ENCODE data around the gene IGLL1.
"Not testable (repeated sequence)": the region's sequence is repeated elsewhere in the genome, so short reads cannot be mapped to it uniquely, and the experiment has no call there.

The IGLL1 gene

DNA sequence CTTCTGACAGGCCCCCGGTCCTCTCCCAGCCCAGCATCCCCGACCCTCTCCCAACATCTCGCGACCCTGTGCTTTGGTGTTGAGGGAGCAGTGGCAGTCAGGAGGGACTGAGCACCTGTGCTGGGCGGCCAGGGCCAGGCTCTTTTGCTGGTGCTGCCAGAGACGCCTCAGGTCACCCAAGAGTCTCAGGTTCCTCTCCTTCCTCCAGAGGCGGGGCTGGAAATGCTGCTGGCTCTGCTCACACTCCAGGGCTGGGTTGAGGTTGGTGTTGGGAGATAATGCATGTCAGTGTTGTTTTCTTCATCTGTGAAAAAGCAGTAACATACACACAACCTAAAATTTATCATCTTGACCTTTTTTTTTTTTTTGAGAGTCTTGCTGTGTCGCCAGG lies 1.2 kb upstream of the IGLL1 start:
- no peak overlapping the region for H3K4me3 ChIP-seq (ENCODE audit: low read length)
- no peak for DNase-seq (ENCODE audit: low read depth)
- H3K4me1 ChIP-seq (ENCODE audit: control insufficient read depth, insufficient read depth, low read length) = no peaks in the 10 kb centered on the region

DNA sequence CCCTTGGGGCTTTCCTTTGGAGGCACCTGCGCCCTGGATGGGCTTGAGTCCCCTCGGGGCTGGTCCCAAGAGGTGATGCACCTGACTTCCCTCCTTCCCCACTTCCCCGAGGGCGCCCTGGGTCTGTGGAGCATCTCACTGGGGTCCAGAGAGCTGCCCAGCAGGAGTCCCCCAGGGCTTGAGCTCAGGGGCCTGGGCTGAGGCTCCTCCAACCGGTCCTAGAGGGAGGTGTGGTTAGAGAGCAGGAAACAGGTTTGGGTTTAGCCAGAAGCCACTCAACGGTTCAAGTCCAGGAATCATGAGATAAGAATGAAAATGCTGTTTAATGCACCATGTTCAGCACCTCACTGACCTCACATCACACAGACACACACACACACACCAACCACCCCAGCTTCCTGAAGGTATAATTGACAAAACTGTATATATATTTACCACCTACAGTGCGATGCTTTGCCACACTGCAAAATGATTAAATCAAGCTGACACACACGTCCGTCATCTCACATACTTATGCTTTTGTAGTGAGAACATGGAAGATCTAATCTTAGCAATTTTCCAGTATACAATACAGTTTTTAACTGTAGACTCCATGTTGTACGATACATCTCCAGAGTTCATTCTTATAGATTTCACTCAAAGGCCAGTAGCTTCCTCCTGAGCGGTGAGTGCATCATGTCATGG lies 628 bp upstream of the IGLL1 start:
- H3K9ac ChIP-seq (ENCODE audit: low read length) = no peak overlapping the region
- no peaks in the 10 kb centered on the region for H3K9me3 ChIP-seq (ENCODE audit: control insufficient read depth, low read length)
- H3K27me3 ChIP-seq (replicated peaks; ENCODE audit: control insufficient read depth, insufficient read depth, low read length) = peaks cover 21% of the 10 kb centered on the region
- H3K36me3 ChIP-seq (ENCODE audit: control insufficient read depth, insufficient read depth, low read length, severe bottlenecking) = no peaks in the 10 kb centered on the region
- no peaks in the 10 kb centered on the region for H3K4me1 ChIP-seq (ENCODE audit: control insufficient read depth, insufficient read depth, low read length)
- DNase-seq (ENCODE audit: low read depth) = no peak
- no peak overlapping the region for H3K4me3 ChIP-seq (ENCODE audit: low read length)

More for the DNA sequence above, 1.2 kb upstream of the IGLL1 start:
- Histone ChIP-seq H3K27me3 (replicated peaks; ENCODE audit: control insufficient read depth, insufficient read depth, low read length) (peaks cover 21% of the 10 kb centered on the region), H3K9me3 (ENCODE audit: control insufficient read depth, low read length) (no peaks in the 10 kb centered on the region), H3K36me3 (ENCODE audit: control insufficient read depth, insufficient read depth, low read length, severe bottlenecking) (no peaks in the 10 kb centered on the region), H3K9ac (ENCODE audit: low read length) (no peak overlapping the region)

DNA sequence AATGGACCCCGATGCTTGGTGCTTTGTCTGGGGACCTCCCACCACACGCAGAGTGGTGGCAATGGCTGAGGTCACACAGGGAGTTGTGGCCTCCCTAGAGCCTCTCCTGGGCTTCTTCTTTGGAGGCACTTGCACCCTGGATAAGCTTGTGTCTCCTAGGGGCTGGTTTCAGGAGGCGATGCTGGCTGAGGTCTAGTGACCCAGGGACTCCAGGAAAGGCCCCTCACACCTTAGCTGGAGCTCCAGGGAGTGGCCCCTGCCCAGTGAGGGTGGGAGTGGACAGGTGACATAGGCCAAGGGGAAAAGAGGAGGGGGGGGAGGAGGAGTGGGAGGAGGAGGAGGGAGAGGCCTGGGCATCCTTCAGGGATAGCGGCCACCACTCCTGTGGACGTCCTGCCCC lies 810 bp downstream of the IGLL1 start:
- Histone ChIP-seq H3K27me3 (replicated peaks; ENCODE audit: control insufficient read depth, insufficient read depth, low read length) (peaks cover 13% of the 10 kb centered on the region), H3K4me3 (ENCODE audit: low read length) (no peak overlapping the region), H3K36me3 (ENCODE audit: control insufficient read depth, insufficient read depth, low read length, severe bottlenecking) (no peaks in the 10 kb centered on the region), H3K9ac (ENCODE audit: low read length) (no peak overlapping the region), H3K9me3 (ENCODE audit: control insufficient read depth, low read length) (no peaks in the 10 kb centered on the region), H3K4me1 (ENCODE audit: control insufficient read depth, insufficient read depth, low read length) (no peaks in the 10 kb centered on the region)
- DNase-seq (ENCODE audit: low read depth) = no peak

DNA sequence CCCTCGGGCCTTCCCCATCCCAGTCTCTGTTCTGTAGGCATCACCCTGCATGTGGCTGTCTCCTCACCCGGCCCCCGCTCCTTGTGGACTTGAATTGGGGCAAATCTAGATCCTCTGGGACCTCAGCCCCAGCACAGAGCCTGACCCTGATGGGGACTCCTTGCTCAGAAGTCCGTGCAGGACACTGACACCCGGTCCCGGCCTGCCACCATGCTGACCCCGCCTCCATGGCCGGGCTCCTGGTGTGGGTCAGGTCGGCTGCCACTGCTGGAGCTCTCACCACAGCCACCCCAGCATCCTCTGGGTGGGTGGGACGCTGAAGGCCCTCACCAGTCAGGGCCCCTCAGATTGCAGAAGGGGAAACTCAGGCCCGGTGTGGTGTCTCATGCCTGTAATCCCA lies 1.8 kb downstream of the IGLL1 start:
- Histone ChIP-seq H3K36me3 (ENCODE audit: control insufficient read depth, insufficient read depth, low read length, severe bottlenecking) (no peaks in the 10 kb centered on the region), H3K4me1 (ENCODE audit: control insufficient read depth, insufficient read depth, low read length) (no peaks in the 10 kb centered on the region), H3K9ac (ENCODE audit: low read length) (no peak overlapping the region), H3K4me3 (ENCODE audit: low read length) (no peak overlapping the region), H3K27me3 (replicated peaks; ENCODE audit: control insufficient read depth, insufficient read depth, low read length) (peaks cover 13% of the 10 kb centered on the region), H3K9me3 (ENCODE audit: control insufficient read depth, low read length) (no peaks in the 10 kb centered on the region)
- DNase-seq (ENCODE audit: low read depth) = no peak

DNA sequence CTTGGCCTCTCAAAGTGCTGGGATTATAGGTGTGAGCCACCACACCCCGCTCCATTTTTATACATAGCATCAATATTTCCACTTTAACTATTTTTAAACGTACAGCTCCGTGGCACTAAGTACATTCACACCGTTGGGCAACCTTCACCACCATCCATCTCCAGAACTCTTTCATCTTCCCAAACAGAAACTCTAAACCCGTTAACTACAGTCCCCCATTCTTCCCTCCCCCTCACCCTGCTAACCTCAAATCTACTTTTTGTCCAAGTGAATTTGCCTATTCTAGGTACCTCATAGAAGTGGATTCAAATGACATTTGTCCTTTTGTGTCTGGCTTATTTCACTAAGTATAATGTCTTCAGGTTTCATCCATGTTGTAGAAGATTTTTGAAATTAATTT lies 3.4 kb downstream of the IGLL1 start:
- H3K36me3 ChIP-seq (ENCODE audit: control insufficient read depth, insufficient read depth, low read length, severe bottlenecking) = no peaks in the 10 kb centered on the region
- DNase-seq (ENCODE audit: low read depth) = no peak
- no peaks in the 10 kb centered on the region for H3K9me3 ChIP-seq (ENCODE audit: control insufficient read depth, low read length)
- H3K27me3 ChIP-seq (replicated peaks; ENCODE audit: control insufficient read depth, insufficient read depth, low read length) = peaks cover 13% of the 10 kb centered on the region
- H3K4me3 ChIP-seq (ENCODE audit: low read length) = no peak overlapping the region
- H3K4me1 ChIP-seq (ENCODE audit: control insufficient read depth, insufficient read depth, low read length) = no peaks in the 10 kb centered on the region
- H3K9ac ChIP-seq (ENCODE audit: low read length) = no peak overlapping the region

DNA sequence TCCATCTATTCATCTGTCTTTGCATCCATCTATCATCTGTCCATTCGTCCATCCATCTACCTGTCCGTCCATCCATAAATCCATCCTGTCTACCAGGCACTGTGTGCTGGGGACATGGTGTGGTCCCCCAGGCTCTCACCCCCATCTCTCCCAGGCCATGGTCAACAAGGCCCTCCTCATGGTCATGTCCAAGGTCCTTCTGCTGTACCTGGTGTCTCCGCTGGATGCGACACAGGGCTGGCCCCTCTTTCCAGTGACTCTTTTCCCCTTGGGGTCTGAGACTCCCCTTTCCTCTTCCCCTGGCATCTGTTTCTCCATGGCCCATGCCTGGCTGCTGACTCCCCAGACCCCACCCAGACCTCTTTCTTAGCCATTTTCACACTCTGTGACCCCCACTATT lies 4.5 kb downstream of the IGLL1 start:
- H3K4me3 ChIP-seq (ENCODE audit: low read length) = no peak overlapping the region
- peaks cover 13% of the 10 kb centered on the region for H3K27me3 ChIP-seq (replicated peaks; ENCODE audit: control insufficient read depth, insufficient read depth, low read length)
- H3K36me3 ChIP-seq (ENCODE audit: control insufficient read depth, insufficient read depth, low read length, severe bottlenecking) = no peaks in the 10 kb centered on the region
- no peak for DNase-seq (ENCODE audit: low read depth)
- H3K9me3 ChIP-seq (ENCODE audit: control insufficient read depth, low read length) = no peaks in the 10 kb centered on the region
- no peaks in the 10 kb centered on the region for H3K4me1 ChIP-seq (ENCODE audit: control insufficient read depth, insufficient read depth, low read length)
- no peak overlapping the region for H3K9ac ChIP-seq (ENCODE audit: low read length)

DNA sequence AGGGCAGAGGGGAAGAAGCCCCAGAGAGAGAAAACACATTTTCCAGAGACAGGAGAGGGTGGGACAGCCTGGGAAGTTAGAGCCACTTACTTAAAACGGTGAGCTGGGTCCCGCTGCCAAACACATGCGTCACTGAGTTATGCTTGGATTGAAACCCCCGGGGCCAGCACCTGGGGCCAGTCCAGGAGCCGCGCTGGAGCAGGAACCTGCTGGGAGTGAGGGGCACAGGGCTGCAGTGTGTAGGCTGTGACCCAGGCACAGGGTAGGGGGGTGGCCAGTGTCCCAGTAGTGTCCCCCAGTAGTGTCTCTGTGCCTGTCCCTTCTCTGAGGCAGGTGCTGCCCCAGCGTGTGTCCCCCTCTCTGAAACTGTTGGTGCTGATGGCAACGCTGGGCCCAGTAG lies 5.2 kb downstream of the IGLL1 start:
- Histone ChIP-seq H3K9me3 (ENCODE audit: control insufficient read depth, low read length) (no peaks in the 10 kb centered on the region), H3K4me1 (ENCODE audit: control insufficient read depth, insufficient read depth, low read length) (no peaks in the 10 kb centered on the region), H3K36me3 (ENCODE audit: control insufficient read depth, insufficient read depth, low read length, severe bottlenecking) (no peaks in the 10 kb centered on the region), H3K27me3 (replicated peaks; ENCODE audit: control insufficient read depth, insufficient read depth, low read length) (peaks cover 13% of the 10 kb centered on the region), H3K9ac (ENCODE audit: low read length) (no peak overlapping the region), H3K4me3 (ENCODE audit: low read length) (no peak overlapping the region)
- DNase-seq (ENCODE audit: low read depth) = no peak

DNA sequence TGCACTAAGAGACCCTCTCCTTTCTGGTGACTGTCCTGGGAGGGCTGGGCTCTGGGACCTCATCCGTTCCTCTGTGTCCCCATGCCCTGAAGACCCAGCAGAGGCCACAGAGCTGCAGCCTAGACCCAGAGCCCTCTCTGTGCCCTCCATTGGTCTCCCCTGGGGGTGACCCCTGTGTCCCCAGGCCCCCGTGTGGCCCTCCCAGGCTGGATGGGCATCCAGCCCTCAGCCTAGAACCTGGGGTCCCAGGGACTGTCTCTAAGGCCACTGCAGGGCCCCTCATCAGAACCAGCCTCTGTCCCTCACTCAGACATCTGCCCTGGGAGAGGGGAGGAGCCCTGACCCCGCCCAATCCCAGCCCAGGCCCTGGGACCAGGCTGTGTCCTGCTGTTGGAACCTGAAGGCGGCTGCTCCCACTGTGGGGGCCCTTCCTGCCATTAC lies 5.7 kb downstream of the IGLL1 start:
- H3K4me3 ChIP-seq (ENCODE audit: low read length) = no peak overlapping the region
- H3K36me3 ChIP-seq (ENCODE audit: control insufficient read depth, insufficient read depth, low read length, severe bottlenecking) = no peaks in the 10 kb centered on the region
- no peaks in the 10 kb centered on the region for H3K9me3 ChIP-seq (ENCODE audit: control insufficient read depth, low read length)
- H3K27me3 ChIP-seq (replicated peaks; ENCODE audit: control insufficient read depth, insufficient read depth, low read length) = peaks cover 14% of the 10 kb centered on the region
- no peaks in the 10 kb centered on the region for H3K4me1 ChIP-seq (ENCODE audit: control insufficient read depth, insufficient read depth, low read length)
- H3K9ac ChIP-seq (ENCODE audit: low read length) = no peak overlapping the region
- no peak for DNase-seq (ENCODE audit: low read depth)

DNA sequence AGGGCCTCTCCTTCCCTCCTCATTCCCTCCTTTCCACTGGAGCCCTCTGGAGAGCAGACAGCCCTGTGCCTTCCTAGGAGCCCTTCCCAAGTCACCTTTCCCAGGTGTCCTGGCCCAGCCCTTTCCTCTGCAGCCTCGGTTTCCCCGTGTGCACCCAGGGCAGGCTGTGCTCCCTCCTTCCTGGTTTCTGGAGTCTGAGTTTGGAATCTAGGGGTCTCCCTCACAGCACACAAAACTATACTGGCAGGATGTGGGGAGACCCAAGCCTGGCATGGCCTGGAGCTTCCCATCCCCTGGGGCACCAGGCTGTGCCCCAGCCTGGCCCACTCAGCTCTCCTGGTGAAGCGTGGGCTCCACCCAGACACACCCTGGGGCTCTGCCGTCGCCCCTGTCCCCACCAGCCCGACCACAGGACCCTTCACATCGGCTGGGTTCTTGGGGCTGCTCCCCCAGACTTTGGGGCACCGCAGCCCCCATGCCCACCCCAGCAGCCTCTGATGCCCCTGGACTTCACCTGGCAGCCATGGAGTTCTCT lies 6.3 kb downstream of the IGLL1 start:
- not testable (repeated sequence) for H3K9ac ChIP-seq (ENCODE audit: low read length); H3K4me3 ChIP-seq (ENCODE audit: low read length); H3K9me3 ChIP-seq (ENCODE audit: control insufficient read depth, low read length); H3K36me3 ChIP-seq (ENCODE audit: control insufficient read depth, insufficient read depth, low read length, severe bottlenecking); H3K4me1 ChIP-seq (ENCODE audit: control insufficient read depth, insufficient read depth, low read length); DNase-seq (ENCODE audit: low read depth)
- H3K27me3 ChIP-seq (replicated peaks; ENCODE audit: control insufficient read depth, insufficient read depth, low read length) = peaks cover 15% of the 10 kb centered on the region

DNA sequence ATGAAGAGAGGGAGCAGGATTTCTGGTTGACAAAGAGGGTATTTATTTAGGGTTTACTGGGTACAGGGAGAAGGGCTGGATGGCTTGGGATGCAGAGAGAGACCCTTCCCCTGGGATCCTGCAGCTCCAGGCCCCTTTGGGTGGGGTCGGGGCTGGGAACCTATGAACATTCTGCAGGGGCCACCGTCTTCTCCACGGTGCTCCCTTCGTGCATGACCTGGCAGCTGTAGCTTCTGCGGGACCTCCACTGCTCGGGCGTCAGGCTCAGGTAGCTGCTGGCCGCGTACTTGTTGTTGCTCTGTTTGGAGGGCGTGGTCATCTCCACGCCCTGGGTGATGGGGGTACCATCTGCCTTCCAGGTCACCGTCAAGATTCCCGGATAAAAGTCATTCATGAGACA lies 7.0 kb downstream of the IGLL1 start:
- not testable (repeated sequence) for H3K9ac ChIP-seq (ENCODE audit: low read length); DNase-seq (ENCODE audit: low read depth); H3K9me3 ChIP-seq (ENCODE audit: control insufficient read depth, low read length); H3K36me3 ChIP-seq (ENCODE audit: control insufficient read depth, insufficient read depth, low read length, severe bottlenecking); H3K4me3 ChIP-seq (ENCODE audit: low read length); H3K4me1 ChIP-seq (ENCODE audit: control insufficient read depth, insufficient read depth, low read length)
- H3K27me3 ChIP-seq (replicated peaks; ENCODE audit: control insufficient read depth, insufficient read depth, low read length) = peaks cover 14% of the 10 kb centered on the region

DNA sequence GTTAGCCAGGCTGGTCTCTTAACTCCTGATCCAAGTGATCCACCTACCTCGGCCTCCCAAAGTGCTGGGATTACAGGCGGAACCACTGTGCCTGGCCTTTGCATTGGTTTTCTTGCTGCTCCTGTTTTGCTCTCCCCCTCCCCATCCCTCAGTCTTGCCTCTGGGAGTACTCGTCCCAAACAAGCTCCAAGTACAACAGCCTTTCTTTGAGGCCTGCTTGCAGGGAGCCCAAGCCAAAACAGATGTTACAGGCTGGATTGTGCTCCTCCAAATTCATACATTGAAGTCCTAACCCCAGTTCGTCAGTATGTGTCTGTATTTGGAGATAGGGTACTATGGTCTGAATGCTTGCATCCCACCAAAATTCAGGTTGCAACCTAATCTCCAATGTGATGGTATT lies 8.6 kb downstream of the IGLL1 start:
- no peak overlapping the region for H3K9ac ChIP-seq (ENCODE audit: low read length)
- H3K36me3 ChIP-seq (ENCODE audit: control insufficient read depth, insufficient read depth, low read length, severe bottlenecking) = no peaks in the 10 kb centered on the region
- no peaks in the 10 kb centered on the region for H3K9me3 ChIP-seq (ENCODE audit: control insufficient read depth, low read length)
- H3K4me1 ChIP-seq (ENCODE audit: control insufficient read depth, insufficient read depth, low read length) = no peaks in the 10 kb centered on the region
- peaks cover 19% of the 10 kb centered on the region for H3K27me3 ChIP-seq (replicated peaks; ENCODE audit: control insufficient read depth, insufficient read depth, low read length)
- DNase-seq (ENCODE audit: low read depth) = no peak
- H3K4me3 ChIP-seq (ENCODE audit: low read length) = no peak overlapping the region

DNA sequence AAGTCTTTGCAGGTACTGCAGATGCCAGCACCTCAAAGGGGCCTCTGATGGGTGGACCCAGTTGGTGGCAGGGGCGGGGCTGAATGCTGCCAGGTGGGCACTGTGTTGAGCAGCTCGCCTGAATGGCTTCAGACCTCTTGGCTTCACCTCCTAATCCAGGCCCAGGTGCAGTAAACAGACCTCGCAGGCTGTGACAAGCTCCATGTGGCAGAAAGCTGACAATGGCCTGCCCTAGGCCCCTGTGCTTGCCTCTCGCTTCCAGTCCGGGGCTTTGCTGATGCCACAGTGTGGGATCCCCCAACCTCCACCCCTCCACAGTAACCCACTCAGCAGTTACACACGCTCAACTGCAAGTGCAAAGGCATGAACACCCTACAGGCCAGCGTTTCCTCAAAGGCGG lies 9.4 kb downstream of the IGLL1 start:
- H3K9ac ChIP-seq (ENCODE audit: low read length) = no peak overlapping the region
- H3K4me1 ChIP-seq (ENCODE audit: control insufficient read depth, insufficient read depth, low read length) = peaks cover 2% of the 10 kb centered on the region
- H3K36me3 ChIP-seq (ENCODE audit: control insufficient read depth, insufficient read depth, low read length, severe bottlenecking) = no peaks in the 10 kb centered on the region
- H3K9me3 ChIP-seq (ENCODE audit: control insufficient read depth, low read length) = no peaks in the 10 kb centered on the region
- DNase-seq (ENCODE audit: low read depth) = no peak
- H3K27me3 ChIP-seq (replicated peaks; ENCODE audit: control insufficient read depth, insufficient read depth, low read length) = peaks cover 22% of the 10 kb centered on the region
- no peak overlapping the region for H3K4me3 ChIP-seq (ENCODE audit: low read length)

All from adipocyte (in vitro differentiated cells).